SK-N-SH (cell line): ENCODE data around the gene CHST1. TPM values are rescaled to one million over a fixed set of nuclear protein-coding genes. Genes with fewer than 3 reads are reported as not detected.

Experiments used
- CTCF ChIA-PET: fragments of 300-600, 350-600 bp; formaldehyde crosslinking; extraction: SDS; loops from one replicate; lab custom pipeline; 2021; lab: Yijun Ruan, JAX
- POLR2A ChIA-PET: fragments of 350-600 bp; sonication (Branson Sonifier 250); formaldehyde crosslinking; extraction: SDS; loops from one replicate; lab custom pipeline; 2020; ENCODE audit warnings: antibody characterized with exemption, inconsistent platforms; lab: Yijun Ruan, JAX
- DNase-seq: peaks from one replicate; pipeline ENCODE4 v3.0.0; 2012
- H2AFZ ChIP-seq: fragments of 200-600 bp; sonication (generic); 2 replicates; pipeline ENCODE4 v1.8.1; 2016; ENCODE audit warnings: antibody characterized with exemption, mild to moderate bottlenecking, low read depth
- H3F3A ChIP-seq: fragments of 200-600 bp; sonication (generic); replicated peaks from 2 replicates; pipeline ENCODE3; 2016; ENCODE audit warnings: antibody characterized with exemption, mild to moderate bottlenecking; ENCODE audit not compliant: insufficient read depth
- H3K27ac ChIP-seq, 2 experiments: fragments of 200-500 bp in 1 of 2; fragments of 200-600 bp in 1 of 2; sonication (Bioruptor generic) in 1 of 2; sonication (generic), shearing (Covaris generic) in 1 of 2; 2 replicates each; pipeline versions ENCODE4 v1.5.1 to v1.6.1; 2014 to 2016; ENCODE audit warnings: low read depth in 2 of 2, inconsistent platforms in 1 of 2, low read length in 1 of 2, mild to moderate bottlenecking in 1 of 2, mixed read lengths in 1 of 2
- H3K27me3 ChIP-seq: fragments of 200-600 bp; sonication (generic), shearing (Covaris generic); 2 replicates; pipeline ENCODE4 v1.6.1; 2016; ENCODE audit warnings: mixed run types; ENCODE audit not compliant: insufficient read depth
- H3K36me3 ChIP-seq, 2 experiments: fragments of 200-500 bp in 1 of 2; fragments of 200-600 bp in 1 of 2; sonication (Bioruptor generic) in 1 of 2; sonication (generic) in 1 of 2; replicated peaks in 1 of 2; 2 replicates each; pipeline versions ENCODE3 to v1.5.1; 2014 to 2016; ENCODE audit warnings: low read length in 1 of 2, mild to moderate bottlenecking in 1 of 2; ENCODE audit not compliant: insufficient read depth in 2 of 2, control insufficient read depth in 1 of 2
- H3K4me1 ChIP-seq, 2 experiments: fragments of 200-500 bp in 1 of 2; fragments of 200-600 bp in 1 of 2; sonication (Bioruptor generic) in 1 of 2; sonication (generic), shearing (Covaris generic) in 1 of 2; 2 replicates each; pipeline versions ENCODE4 v1.5.1 to v1.6.1; 2014 to 2016; ENCODE audit warnings: low read depth in 1 of 2, low read length in 1 of 2, mixed run types in 1 of 2; ENCODE audit not compliant: insufficient read depth in 2 of 2, control insufficient read depth in 1 of 2
- H3K4me2 ChIP-seq: fragments of 200-600 bp; sonication (generic), shearing (Covaris generic); 2 replicates; pipeline ENCODE4 v1.6.1; 2017; ENCODE audit warnings: mixed run types
- H3K4me3 ChIP-seq, 2 experiments: fragments of 200-500 bp in 1 of 2; fragments of 200-600 bp in 1 of 2; sonication (Bioruptor generic) in 1 of 2; sonication (generic), shearing (Covaris generic) in 1 of 2; 2 replicates each; pipeline versions ENCODE4 v1.5.1 to v1.8.1; 2014 to 2016; ENCODE audit warnings: low read depth in 2 of 2, inconsistent platforms in 1 of 2, low read length in 1 of 2, mild to moderate bottlenecking in 1 of 2, mixed read lengths in 1 of 2, moderate library complexity in 1 of 2
- H3K79me2 ChIP-seq: fragments of 200-600 bp; sonication (generic); 2 replicates; pipeline ENCODE4 v1.8.1; 2017; ENCODE audit warnings: mild to moderate bottlenecking; ENCODE audit not compliant: insufficient read depth
- H3K9ac ChIP-seq: fragments of 200-600 bp; sonication (generic); 2 replicates; pipeline ENCODE4 v1.6.1; 2017; ENCODE audit warnings: mixed run types
- H3K9me2 ChIP-seq: fragments of 200-600 bp; sonication (generic); 2 replicates; pipeline ENCODE4 v1.6.1; 2017; ENCODE audit warnings: mixed run types
- H3K9me3 ChIP-seq: fragments of 200-600 bp; sonication (generic); 2 replicates; pipeline ENCODE4 v1.6.1; 2017; ENCODE audit warnings: mixed run types, mild to moderate bottlenecking, moderate library complexity
- H4K20me1 ChIP-seq: fragments of 200-600 bp; sonication (generic); 2 replicates; pipeline ENCODE4 v1.6.1; 2017; ENCODE audit warnings: mild to moderate bottlenecking, mixed run types; ENCODE audit not compliant: insufficient read depth
- CHD2 ChIP-seq: fragments of 150-350 bp; IDR thresholded peaks from 2 replicates; pipeline ENCODE4 v1.6.1; 2018; ENCODE audit warnings: low read length; ENCODE audit not compliant: partially characterized antibody
- CTCF ChIP-seq: fragments of 200-600 bp; sonication (generic); IDR thresholded peaks from 2 replicates; pipeline ENCODE4 v1.6.1; 2017; ENCODE audit warnings: antibody characterized with exemption, mild to moderate bottlenecking, moderate library complexity
- ELF1 ChIP-seq: IDR thresholded peaks from 2 replicates; pipeline ENCODE4 v1.4.0; 2012
- EP300 ChIP-seq, 2 experiments: IDR thresholded peaks; 2 replicates each; pipeline versions ENCODE4 v1.4.0 to v1.6.1; 2012; ENCODE audit warnings: borderline replicate concordance in 1 of 2, low read depth in 1 of 2, low read length in 1 of 2
- FOXJ3 ChIP-seq: sonication (generic); formaldehyde crosslinking; IDR thresholded peaks from 2 replicates; pipeline ENCODE4 v1.5.1; 2020; ENCODE audit warnings: mild to moderate bottlenecking, missing genetic modification reagents
- FOXM1 ChIP-seq: IDR thresholded peaks from 2 replicates; pipeline ENCODE4 v1.4.0; 2012; ENCODE audit warnings: low read depth, mild to moderate bottlenecking
- GABPA ChIP-seq: IDR thresholded peaks from 2 replicates; pipeline ENCODE4 v1.4.0; 2012; ENCODE audit warnings: low read depth, mild to moderate bottlenecking
- GATA2 ChIP-seq: sonication (generic); formaldehyde crosslinking; IDR thresholded peaks from 2 replicates; pipeline ENCODE4 v1.5.0; 2020; ENCODE audit warnings: mild to moderate bottlenecking, missing genetic modification reagents
- MXI1 ChIP-seq: IDR thresholded peaks from 2 replicates; pipeline ENCODE4 v1.6.1; 2012; ENCODE audit warnings: mild to moderate bottlenecking, low read depth, low read length, improper control_type of control experiment
- NFIC ChIP-seq: IDR thresholded peaks from 2 replicates; pipeline ENCODE4 v1.4.0; 2012; ENCODE audit warnings: borderline replicate concordance
- NRF1 ChIP-seq: IDR thresholded peaks from 2 replicates; pipeline ENCODE4 v1.6.1; 2012; ENCODE audit warnings: low read depth, mild to moderate bottlenecking, low read length
- RAD21 ChIP-seq: IDR thresholded peaks from 2 replicates; pipeline ENCODE4 v1.6.1; 2012; ENCODE audit warnings: mild to moderate bottlenecking, low read length
- RFX5 ChIP-seq: IDR thresholded peaks from 2 replicates; pipeline ENCODE4 v1.6.1; 2012; ENCODE audit warnings: mild to moderate bottlenecking, improper control_type of control experiment, low read length
- SIN3A ChIP-seq: IDR thresholded peaks from 2 replicates; pipeline ENCODE4 v1.6.1; 2012; ENCODE audit warnings: low read depth, mild to moderate bottlenecking, low read length, moderate library complexity, borderline replicate concordance
- SMC3 ChIP-seq: IDR thresholded peaks from 2 replicates; pipeline ENCODE4 v1.6.1; 2012; ENCODE audit warnings: low read depth, low read length, improper control_type of control experiment
- TEAD4 ChIP-seq: IDR thresholded peaks from 2 replicates; pipeline ENCODE4 v1.4.0; 2012; ENCODE audit warnings: mild to moderate bottlenecking, borderline replicate concordance; ENCODE audit not compliant: insufficient read depth
- USF2 ChIP-seq: fragments of 150-350 bp; IDR thresholded peaks from 2 replicates; pipeline ENCODE4 v1.6.1; 2017; ENCODE audit warnings: antibody characterized with exemption, low read length, low read depth, borderline replicate concordance
- YY1 ChIP-seq: IDR thresholded peaks from 2 replicates; pipeline ENCODE4 v1.4.0; 2012; ENCODE audit warnings: low read depth, mild to moderate bottlenecking
- WGBS: methylation state at CpG from one replicate; pipeline ENCODE4 v1.1.6; 2017; ENCODE audit warnings: low lambda C conversion rate; 5-methylcytosine and 5-hydroxymethylcytosine counted together
- polyA plus RNA-seq, 3 experiments: library from polyadenylated mRNA; depleted of rRNA; stranded (reverse); fragments of >200 nt; gene quantifications; 2 replicates each; pipeline ENCODE4 v1.2.3, GENCODE V29; 2012
- TF ChIP-seq, protein P1 (sequence below): IDR thresholded peaks from 2 replicates; pipeline ENCODE4 v1.4.0; 2012; ENCODE audit warnings: low read depth, borderline replicate concordance
- TF ChIP-seq, protein P2 (sequence below): IDR thresholded peaks from 2 replicates; pipeline ENCODE4 v1.6.1; 2012; ENCODE audit warnings: mild to moderate bottlenecking, low read depth, low read length, moderate library complexity

CHST1 gene, protein sequence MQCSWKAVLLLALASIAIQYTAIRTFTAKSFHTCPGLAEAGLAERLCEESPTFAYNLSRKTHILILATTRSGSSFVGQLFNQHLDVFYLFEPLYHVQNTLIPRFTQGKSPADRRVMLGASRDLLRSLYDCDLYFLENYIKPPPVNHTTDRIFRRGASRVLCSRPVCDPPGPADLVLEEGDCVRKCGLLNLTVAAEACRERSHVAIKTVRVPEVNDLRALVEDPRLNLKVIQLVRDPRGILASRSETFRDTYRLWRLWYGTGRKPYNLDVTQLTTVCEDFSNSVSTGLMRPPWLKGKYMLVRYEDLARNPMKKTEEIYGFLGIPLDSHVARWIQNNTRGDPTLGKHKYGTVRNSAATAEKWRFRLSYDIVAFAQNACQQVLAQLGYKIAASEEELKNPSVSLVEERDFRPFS
- polyA plus RNA-seq (2012; rRNA removed): 2.7 and 4.9 TPM in 2 replicates
- polyA plus RNA-seq (2012; cell fraction: cytosol; rRNA removed): 1.6 and 2.9 TPM in 2 replicates
- 10.7 and 15.7 TPM in 2 replicates for polyA plus RNA-seq (2012; cell fraction: nucleus; rRNA removed)

DNA sequence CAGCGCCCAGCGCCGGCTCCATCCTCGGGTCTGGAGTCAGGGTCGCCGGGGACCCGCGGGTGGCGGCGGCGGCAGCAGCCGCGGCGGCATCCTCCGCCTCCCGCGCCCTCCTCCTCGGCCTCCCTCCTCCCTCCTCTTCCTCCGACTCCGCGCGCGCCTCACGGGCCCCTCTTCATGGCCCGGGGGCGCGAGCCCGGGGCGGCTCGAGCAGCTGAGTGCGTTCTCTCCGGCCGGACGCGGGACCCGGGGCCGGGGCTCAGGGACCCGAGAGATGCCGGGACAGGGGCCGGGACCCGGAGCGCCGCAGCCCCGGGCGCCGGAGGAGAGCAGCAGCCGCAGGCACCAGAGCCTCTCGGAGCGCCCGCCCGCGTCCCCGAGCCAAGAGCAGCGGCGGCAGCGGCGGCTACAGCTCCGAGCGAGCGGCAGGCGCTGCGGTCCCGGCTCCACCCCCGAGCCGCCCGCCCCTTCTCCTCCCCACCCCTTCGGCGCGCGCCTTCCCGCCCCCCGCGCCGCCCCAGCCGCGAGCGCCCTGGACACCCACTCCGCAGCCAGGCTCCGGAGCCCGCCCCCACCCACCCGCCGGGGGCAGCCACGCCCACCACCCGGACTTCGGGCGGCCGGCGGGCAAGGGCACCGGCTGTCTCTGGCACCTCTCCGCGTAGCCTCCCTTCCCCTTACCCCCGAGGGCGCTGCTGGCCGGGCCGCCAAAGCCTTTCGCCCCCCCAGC is at the start of gene CHST1:
TSS of gene CHST1 (minus strand) at position 417 of the 727 bp plus-strand sequence. CDS start 14,699 bp downstream, outside the sequence.
- peak within 1 kb of the TSS; percentile 70; the same call in 1 of the 2 replicates for H2AFZ ChIP-seq
- peak; percentile 90 for DNase-seq

More for the DNA sequence above, at the start of gene CHST1:
- Histone ChIP-seq H3K36me3 (no peaks in the 10 kb centered on the region), H3K9me3 (no peaks in the 10 kb centered on the region), H3K4me2 (peak within 1 kb of the TSS; percentile 94), H3K4me3 (peak within 1 kb of the TSS; percentile 63 to 71), H3K9me2 (no peaks in the 10 kb centered on the region), H3K27me3 (peaks cover 8% of the 10 kb centered on the region), H3K79me2 (no peaks in the 10 kb centered on the region), H3K27ac (no peak within 1 kb of the TSS), H4K20me1 (no peaks in the 10 kb centered on the region), H3F3A (peaks cover 5% of the 10 kb centered on the region), H3K4me1 (peaks cover 42 to 43% of the 10 kb centered on the region in 2 experiments; a peak in 3 of 4 replicates), H3K9ac (peak within 1 kb of the TSS; percentile 67)
- 3% methylated on average over 44 of the region's 96 CpGs for WGBS
- POLR2A ChIA-PET: no interaction called here
- CTCF ChIA-PET: interaction anchor here (0.7 to 15.3 kb wide), 8 partner anchors 11 to 334 kb away, joined by 3 to 302 read pairs (median 6); no protein-coding TSS in a partner anchor
- TF ChIP-seq CTCF (no peak), NRF1 (no peak), GABPA (no peak), RFX5 (no peak), EP300 (IDR thresholded peaks at IDR 0.05; ENCODE audit: borderline replicate concordance in 1 of 2, low read depth in 1 of 2, low read length in 1 of 2) (no peak), FOXM1 (no peak), SMC3 (no peak), RAD21 (no peak), YY1 (no peak), ELF1 (no peak), GATA2 (CRISPR knock-in tag) (no peak), NFIC (no peak), TEAD4 (no peak), USF2 (no peak), FOXJ3 (CRISPR knock-in tag) (no peak), CHD2 (no peak), MXI1 (no peak), SIN3A (no peak)
- TF ChIP-seq, protein P1, sequence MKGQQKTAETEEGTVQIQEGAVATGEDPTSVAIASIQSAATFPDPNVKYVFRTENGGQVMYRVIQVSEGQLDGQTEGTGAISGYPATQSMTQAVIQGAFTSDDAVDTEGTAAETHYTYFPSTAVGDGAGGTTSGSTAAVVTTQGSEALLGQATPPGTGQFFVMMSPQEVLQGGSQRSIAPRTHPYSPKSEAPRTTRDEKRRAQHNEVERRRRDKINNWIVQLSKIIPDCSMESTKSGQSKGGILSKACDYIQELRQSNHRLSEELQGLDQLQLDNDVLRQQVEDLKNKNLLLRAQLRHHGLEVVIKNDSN: no peak
- TF ChIP-seq, protein P2, sequence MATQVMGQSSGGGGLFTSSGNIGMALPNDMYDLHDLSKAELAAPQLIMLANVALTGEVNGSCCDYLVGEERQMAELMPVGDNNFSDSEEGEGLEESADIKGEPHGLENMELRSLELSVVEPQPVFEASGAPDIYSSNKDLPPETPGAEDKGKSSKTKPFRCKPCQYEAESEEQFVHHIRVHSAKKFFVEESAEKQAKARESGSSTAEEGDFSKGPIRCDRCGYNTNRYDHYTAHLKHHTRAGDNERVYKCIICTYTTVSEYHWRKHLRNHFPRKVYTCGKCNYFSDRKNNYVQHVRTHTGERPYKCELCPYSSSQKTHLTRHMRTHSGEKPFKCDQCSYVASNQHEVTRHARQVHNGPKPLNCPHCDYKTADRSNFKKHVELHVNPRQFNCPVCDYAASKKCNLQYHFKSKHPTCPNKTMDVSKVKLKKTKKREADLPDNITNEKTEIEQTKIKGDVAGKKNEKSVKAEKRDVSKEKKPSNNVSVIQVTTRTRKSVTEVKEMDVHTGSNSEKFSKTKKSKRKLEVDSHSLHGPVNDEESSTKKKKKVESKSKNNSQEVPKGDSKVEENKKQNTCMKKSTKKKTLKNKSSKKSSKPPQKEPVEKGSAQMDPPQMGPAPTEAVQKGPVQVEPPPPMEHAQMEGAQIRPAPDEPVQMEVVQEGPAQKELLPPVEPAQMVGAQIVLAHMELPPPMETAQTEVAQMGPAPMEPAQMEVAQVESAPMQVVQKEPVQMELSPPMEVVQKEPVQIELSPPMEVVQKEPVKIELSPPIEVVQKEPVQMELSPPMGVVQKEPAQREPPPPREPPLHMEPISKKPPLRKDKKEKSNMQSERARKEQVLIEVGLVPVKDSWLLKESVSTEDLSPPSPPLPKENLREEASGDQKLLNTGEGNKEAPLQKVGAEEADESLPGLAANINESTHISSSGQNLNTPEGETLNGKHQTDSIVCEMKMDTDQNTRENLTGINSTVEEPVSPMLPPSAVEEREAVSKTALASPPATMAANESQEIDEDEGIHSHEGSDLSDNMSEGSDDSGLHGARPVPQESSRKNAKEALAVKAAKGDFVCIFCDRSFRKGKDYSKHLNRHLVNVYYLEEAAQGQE: no peak
